ENCODE measurements around the gene POU2F3.
"Not testable (repeated sequence)": the region's sequence is repeated elsewhere in the genome, so short reads cannot be mapped to it uniquely, and the experiment has no call there.

POU2F3 gene

DNA sequence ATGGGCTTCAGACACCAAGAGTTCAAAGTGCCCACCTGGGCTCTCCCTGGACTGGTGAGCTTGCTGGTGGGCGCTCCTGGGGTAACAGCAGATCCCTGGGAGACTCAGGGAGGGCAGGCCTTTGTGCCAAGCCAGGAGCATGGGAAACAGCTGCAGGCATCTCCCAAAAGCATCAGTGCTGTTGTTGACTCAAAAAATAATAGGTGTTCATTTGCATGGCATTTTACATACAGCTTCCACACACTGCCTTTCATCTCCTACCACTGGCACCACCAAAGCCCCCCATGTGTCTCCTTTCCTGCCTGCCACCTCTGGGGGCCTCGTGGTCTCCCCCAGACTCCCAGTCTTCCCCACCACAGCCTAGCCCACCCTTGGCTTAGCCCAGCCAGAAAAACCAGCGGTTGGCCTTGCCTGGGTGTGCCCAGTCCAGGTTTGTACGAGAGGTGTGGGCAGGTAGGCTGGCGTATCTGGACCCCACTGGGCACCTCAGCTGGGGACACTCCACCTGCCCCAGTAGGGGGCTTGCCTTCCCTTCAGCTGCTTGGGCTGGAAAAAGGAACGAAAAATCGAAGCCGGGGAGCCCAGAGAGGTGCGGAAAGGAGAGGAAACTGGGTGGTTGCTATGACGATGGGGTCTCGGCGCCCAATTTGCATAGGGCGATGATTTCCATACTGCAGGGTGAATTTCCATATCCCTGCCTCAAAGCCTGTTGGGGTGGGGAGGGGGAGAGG is 15.0 kb downstream of the POU2F3 start:
- no peak for FAIRE-seq

DNA sequence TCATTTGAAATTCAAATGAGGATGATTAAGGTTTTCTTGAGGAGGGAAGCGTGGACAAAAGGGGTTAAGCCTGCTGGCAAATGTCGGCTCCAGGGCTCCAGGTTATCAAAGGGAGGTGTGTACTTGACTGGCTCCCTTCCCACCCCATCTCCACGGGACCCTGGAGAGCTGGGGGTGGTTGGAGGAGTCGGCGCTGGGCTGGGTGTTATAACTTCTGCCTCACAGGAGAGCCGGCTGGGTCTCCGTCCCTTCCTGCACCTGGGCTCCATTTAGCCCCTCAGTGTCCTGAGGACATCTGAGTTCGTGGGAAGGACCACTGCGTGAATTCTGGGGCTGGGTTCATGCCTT is 15.6 kb downstream of the POU2F3 start:
- FAIRE-seq = no peak

DNA sequence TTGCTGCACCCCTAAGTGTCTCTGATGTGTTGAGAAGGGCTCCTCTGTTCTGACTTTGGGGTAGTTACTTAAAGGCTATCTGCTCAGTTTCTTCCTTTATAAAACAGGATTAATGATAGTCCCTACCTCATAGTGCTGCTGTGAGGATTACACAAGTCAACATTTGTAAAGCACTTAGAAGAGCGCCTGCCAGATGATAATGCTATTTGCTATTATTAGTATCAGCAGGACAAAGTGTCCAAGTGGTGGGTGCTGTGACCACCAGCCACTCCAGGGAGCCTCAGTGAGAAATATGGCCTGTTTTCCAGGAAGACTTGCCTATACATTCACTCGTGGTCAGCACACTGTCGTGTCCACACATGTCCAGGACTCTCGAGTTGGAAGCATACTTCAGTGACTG is 16.2 kb downstream of the POU2F3 start:
- FAIRE-seq = no peak

DNA sequence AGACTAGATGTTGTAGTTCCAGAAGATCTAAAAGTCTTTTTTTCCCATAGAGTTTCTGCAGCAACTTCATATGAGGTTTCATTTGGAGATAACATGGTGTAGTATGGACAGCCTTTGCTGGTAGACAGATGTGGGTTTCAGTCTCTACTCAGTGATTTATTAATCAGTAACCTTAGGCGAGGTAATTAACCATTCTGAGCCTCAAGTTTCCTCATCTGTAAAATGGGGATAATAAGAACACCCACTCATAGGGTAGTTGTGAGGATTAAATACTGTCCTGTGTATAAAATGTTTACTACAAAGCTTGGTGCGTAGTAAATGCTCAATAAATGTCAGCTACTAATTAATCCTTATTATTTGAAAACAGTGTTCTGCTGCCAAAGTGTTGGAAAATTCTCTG is 16.8 kb downstream of the POU2F3 start:
- no peak for FAIRE-seq

DNA sequence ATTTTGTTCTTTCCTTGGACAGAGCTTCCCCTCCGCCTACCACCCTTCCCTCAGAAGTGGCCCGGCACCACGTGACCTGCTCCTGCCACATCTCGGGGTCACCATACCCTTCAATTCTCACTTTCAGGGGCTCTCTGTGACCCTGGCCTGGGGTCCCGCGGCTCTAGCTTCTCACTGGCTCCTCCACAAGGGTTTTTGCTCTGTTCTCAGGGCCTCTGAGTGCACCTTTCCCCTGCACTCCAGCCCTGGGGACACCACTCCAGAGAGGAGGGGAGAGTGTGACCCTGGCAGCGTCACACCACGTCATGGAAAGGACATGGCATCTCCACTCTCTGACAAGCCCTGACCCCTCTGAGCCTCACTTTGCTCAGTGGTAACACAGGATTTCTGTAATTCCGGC is 17.4 kb downstream of the POU2F3 start:
- FAIRE-seq = no peak

DNA sequence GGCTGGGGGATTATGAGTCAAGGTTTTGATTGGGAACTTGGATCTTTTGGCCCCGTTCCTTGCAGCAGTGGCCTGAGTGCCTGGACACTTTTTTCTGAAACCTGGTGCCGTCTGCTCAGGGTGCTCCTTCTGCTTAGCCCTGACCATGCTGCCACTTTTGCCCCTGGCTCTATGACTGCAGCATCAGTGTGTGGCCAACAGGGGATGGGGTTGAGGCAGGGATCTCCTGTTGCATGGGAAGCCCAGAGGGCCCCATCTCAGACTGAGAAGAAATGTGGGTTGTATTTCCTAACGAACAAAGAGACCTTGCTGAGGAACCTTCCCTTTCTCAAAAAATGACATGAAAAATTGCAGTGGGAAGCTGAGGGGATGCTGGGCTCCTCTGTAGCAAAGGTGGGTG is 18.7 kb downstream of the POU2F3 start:
- no peak for FAIRE-seq

DNA sequence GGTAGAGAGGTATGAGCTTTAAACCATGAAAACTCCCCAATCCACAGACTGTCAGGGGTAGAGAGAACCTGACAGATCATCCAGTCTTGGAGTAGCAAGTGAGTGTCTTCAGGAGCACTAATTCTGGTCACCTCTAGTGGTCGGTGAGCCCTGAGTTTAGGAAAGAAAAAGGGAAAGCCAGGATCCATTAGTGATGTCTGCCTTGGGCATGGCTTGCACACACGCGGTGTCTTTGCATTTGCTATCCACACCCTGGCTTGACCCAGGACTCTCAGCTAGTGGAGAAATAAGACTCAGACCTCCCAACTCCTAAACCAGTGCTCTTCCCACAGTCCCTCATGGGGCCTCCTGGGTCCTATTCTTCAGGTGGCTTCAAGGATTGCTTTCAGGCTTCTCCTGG is 19.3 kb downstream of the POU2F3 start:
- FAIRE-seq = no peak

DNA sequence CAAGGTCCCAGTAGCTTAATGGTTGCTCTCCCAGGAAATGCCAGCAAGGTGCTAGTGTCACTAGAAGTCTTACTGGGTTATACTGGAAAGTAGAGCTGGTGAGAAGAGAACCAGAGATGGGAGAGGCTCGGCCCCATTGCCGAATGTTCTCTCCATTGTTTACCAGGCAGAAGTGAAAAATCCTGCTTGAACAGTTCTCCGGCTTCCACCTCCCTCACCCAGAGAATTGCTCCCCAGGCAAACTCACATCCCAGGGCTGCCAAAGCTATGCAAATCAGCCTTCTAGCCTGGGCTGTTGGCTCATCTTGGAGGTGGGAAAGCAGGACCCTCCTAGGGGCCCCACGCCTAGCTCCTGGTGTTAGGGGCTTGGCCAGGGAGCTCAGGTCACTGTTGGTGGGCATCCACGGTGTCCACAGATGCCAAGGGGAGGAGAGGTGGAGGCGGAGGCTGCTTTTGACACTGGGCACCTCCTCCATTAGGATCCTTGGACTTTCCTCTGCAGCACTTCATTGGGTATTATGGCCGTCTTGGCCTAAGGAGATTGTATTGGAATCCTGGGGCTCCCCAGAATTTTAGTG is 20.1 kb downstream of the POU2F3 start:
- no peak for FAIRE-seq

DNA sequence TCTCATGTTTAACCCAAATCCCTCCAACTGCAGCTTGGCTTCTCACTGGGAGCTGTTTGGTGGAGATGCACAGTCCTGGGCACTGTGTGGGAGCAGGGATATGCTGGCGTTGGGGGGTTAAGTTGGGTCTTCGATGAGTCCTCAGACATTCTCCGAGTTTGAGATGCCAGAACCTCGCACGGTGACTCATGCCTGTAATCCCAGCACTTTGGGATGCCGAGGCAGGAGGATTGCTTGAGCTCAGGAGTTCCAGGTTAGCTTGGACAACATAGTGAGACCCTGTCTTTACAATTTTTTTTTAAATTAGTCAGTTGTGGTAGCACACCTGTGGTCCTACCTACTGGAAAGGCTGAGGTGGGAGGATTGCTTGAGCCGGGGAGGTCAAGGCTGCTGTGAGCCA is 20.7 kb downstream of the POU2F3 start:
- FAIRE-seq = no peak

DNA sequence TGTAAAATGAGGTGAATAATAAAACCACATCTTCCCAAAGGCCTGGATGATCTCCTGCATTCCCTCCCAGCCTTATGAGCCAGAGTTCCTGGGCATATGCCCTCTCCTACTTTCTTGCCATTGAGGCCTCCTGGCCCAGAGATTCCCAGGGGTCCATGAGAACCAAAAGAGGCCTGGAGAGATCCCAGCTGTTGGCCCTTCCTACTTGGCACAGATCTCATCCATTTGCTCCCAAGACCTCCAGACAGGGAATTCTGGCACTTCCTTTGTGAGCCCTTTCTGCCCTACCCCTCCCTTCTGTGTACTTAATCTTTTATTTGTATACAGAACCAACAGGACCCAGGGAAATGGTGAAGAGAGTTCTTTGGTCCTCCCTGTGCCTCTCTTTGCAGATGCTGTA is 21.4 kb downstream of the POU2F3 start:
- no peak for FAIRE-seq

DNA sequence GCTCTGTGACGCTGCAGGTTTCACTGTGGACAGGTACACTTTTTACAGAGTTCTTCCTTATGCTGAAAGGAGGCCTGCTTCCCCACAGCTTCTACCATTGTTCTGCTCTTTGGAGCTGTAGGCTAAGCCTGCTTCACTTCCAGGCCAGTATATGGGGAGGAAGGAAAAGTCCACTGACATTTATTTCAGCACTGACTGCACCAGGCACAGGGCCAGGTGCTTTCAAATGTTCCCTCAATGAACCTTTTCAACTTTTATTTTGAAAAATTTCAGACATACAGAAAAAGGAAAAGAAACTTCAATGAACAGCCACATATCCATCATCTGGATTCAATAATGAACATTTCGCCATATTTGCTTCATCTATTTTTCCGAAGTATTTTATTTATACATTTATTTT is 22.0 kb downstream of the POU2F3 start:
- FAIRE-seq = no peak

DNA sequence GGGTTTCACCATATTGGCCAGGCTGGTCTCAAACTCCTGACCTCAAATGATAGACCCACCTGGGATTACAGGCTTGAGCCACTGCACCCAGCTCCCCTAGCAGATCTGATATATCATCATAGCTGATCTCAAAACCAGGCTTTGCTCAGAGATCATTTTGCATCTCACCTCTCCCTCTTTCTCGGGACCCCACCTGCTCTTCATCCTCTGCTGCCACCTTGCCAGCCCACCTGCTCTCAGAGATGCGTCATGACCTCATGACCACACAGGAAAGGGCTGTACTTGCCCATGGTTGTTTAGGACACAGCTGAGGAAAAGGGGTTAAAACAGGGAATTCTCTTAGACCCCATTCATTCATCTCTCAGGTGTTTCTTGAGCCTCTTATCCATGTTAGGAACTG is 27.4 kb downstream of the POU2F3 start:
- no peak for FAIRE-seq

DNA sequence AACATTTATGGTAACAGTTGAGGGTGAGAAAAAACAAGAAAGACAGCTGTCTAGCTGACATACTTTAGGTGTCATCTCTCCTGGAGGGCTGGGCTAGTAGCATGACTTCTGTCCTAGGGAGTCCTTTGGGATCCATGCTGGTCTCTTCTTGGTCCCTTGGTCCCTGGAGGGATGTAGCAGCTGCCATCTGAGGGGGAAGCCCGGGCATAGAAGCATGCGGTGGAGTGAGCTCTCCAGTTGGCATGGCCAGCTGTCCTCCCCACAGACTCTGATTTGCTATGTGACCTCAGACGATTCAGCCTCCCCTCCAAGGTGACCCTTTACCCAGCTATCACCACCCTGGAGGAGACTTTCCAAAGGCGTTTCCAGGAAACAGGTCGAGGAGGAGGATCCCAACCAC is 28.7 kb downstream of the POU2F3 start:
- no peak for FAIRE-seq

DNA sequence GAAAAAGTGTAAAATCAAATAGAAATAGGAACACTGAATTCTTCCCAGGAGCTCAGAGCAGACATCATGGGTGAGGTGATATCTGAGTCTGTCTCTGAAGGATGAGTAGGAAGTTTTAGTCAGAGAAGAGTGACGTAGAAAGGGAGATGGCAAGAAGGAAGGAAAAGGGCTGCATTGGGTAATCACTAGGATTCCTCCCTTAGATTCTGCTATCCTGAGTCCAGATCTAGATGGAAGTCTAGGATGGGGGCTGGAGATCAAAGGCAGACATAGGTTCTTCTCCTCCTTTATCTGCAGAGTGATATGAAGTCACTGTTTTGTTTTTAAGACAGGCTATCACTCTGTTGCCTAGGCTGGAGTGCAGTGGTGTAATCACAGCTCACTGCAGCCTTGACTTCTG is 30.4 kb downstream of the POU2F3 start:
- FAIRE-seq = no peak

DNA sequence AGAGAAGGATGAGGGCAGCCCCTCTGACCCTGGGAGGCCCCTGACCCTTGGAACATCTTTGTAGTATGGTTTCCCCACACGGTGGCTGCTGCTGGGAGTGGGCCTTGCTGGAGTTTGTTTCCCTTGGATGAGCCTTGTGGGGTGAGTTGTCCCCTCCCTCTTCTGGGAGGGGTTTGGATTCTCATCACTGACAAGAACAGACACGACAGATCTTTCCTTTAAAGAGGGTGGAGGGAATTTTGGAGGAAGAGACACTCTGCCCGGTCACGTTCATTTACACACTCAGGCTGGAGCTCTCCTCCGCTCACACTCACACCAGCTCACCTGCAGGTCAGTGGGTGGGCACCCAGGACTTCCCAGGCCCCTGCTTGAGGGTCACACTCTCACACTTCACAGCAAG is 31.7 kb downstream of the POU2F3 start:
- no peak for FAIRE-seq

DNA sequence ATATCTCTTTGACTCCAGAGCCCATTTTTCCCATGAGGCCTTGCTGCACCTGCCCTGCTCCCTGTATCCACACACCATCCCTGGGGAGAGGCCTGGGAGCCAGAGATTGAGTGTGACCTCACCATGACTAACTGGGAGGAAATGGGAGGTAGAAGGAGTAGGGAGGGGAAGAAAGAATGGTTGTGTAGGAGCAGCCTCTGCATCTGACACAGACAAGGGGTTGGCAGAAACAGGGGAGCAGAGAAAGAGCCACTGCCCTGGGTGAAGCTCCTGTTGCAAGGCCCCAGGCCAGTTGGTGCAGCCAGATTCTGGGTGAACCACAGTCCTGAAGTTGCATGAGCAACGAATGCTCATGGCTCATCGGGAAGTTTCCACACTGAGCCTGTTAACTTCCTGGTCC is 32.4 kb downstream of the POU2F3 start:
- no peak for FAIRE-seq

DNA sequence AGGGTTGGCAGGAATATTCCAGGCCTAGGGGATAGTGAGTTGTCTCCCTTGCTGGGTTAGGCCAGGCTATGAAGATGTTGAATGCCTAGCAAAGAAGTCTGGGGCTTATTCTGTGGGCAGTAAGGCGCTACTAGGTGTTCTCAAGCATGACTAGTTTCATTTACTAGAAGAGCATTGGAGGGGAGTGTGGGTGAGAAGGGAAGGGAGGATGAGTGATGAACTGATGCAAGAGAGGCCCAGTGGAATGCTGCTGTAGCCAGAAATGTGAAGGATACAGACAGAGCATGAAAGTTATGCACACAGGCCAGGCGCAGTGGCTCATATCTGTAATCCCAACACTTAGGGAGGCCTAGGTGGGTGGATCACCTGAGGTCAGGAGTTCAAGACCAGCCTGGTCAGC is 33.5 kb downstream of the POU2F3 start:
- FAIRE-seq = no peak

DNA sequence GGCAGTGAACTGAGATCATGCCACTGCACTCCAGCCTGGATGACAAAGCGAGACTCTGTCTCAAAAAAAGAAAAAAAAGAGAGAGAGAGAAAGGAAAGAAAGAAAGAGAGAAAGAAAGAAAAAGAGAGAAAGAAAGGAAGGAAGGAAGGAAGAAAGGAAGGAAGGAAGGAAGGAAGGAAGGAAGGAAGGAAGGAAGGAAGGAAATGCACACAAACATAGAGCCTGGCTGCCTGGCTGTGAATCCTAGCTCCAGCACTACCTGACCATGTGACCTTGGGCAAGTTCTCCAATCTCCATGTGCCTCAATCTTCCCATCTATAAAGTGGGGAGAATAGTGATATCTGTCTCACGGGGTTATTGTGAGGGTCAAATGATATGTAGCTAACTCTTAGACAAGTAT is 34.0 kb downstream of the POU2F3 start:
- not testable (repeated sequence) for FAIRE-seq

DNA sequence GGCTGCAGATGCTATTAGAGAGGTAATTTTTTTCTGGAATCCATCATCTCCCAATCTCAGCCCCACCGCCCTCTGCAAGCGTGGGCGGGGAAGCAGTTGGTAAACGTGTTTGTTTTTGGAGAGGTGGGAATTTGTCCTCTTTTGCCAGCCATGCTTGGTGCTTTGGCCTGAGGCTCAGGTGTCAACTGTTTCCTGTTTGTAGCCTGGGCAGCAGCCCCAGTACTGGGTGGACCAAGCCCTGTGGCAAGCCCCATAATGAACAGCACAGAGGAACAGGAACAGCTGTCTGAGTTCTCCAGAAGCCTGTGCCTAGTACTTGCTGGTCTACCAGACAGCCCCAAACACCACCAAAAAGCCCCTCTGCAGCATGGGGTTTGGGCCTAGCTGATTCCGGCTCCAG is 39.6 kb downstream of the POU2F3 start:
- no peak for FAIRE-seq

DNA sequence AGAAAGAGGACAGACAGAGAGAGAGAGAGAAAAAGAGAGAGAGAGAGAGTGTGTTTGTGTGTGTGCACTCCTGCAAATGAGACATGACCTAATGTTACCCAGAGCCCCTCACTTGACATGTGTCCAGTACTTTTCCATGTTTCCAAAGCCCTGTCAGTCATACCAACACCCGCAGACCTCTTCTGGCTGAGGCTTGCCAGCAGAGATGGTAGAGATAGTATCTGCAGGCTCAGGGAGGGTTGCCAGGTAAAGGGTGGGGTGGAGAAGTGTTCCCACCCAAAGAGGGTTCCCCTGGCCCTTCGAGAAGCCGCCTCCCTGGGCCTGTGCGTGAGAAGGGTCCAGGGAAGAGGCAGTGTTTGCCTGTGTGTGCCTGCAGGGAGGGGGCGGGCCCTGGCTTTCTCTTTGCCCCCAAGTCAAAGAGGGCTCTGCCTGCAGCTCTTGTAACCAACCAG is 40.7 kb downstream of the POU2F3 start:
- no peak for FAIRE-seq

DNA sequence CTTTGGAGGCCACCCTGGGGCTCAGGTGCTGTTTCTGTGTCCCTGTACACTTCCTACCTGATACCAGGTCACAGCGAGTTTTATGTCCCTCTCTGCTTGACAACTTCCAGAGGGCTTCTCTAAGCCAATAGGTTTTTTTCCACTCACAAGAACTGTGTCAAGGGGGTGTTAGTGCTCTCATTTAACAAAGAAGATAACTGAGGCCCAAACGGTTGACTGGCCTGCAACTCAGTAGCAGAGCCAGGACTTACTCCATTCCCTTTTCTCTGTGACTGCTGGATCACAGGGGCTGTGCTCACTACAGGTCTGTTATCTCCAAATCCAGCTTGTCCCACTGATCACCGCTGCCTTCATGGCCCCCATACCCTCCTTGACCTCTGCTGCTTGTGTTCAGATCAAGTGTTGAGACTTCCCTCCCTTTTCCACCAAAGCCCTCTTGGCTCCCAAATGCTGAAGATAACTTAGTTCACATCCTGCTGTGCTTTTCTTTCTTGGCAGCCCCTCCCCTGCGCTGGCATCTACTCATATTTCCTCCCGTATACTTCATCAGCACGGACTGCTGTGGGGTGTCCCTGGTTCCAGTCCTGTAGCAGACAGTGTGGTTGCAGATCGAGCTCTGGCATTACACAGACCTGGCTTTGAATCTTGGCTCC is 41.3 kb downstream of the POU2F3 start:
- no peak for FAIRE-seq

DNA sequence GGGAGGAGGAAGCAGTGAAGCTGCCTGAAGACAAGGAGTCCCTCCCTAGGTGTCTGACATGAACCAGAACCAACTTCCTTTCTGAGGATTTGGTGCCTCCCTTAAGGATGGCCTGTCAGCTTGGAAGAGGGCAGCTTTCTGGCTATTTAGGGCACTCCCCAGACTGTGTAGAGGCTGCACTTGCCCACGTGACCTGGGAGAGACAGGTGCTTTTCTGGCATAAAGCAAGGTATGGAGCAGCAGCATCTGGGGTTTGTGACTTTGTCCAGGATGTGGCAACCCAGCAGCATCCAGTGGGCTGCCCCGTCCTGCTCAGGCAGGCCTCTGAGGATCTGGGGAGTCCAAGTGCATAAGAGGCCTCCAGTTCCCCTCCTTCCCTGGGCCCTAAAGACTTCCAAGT is 43.2 kb downstream of the POU2F3 start:
- no peak for FAIRE-seq

DNA sequence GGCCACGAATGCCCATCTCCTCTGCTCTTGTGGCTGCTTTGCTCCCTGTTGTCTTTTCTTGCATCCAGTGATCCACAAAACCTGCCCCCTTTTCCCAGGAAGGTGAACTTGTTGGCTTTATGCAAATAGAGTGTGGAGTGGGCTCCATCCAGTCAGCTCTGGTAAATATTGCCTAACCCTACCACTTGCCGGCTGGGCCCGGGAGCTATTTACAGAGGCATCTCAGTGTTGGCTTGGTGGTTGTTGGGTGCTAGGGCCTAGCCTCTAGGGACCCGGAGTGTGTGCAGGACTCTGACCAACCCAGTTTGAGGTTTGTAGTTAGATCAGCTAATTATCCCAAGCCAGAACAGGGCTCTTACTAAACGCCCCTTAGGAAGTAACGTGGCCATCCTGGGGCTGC is 44.3 kb downstream of the POU2F3 start:
- FAIRE-seq = no peak

DNA sequence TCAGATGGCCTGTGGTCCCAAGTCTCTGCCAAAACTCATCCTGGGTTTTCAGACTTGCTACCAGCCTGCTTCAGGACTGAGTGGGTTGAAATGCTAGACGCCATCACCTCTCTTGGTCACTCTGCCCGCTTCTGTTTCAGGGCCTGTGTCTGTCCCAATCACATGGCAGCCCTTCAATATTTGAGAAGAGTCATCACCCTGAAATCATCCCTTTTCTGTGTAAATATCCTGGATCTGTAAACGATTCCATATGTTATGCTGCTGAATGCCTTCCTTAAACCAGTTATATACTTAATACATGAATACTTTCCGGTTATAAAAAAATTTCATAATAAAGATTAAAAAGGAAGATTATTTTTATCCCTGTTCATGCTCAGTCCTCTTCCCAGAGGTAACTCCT is 45.3 kb downstream of the POU2F3 start:
- FAIRE-seq = no peak

DNA sequence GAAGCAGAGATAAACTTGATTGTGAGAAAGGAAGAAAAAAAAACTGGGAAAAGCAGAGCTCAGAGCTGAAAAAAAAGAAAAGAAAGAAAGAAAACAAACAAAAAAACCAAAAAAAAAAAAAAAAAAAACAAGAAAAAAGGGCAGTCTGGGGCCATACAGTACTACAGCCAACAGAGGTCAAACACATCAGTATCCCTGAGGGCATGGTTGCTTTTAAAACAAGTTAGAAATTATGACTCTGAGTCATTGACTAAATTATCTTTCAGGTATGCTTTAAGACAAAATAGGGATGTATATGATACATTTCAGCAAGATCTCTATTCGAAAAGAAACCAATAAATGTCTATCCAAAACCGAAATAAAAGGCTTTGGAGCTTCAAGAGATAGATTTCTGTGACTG is 48.1 kb downstream of the POU2F3 start:
- FAIRE-seq = no peak

Measured in endometrium (tissue), 2 donors.